RPMI8226 (cell line): ENCODE results near the gene LRRC56.

ENCODE experiments used
- DNase-seq: peaks from one replicate; pipeline ENCODE4 v3.0.0-alpha.2; 2015

Gene LRRC56

GRCh38 chr11:541433-541885 lies 4.1 kb downstream of the LRRC56 start:
- DNase-seq, result no peak

DNA sequence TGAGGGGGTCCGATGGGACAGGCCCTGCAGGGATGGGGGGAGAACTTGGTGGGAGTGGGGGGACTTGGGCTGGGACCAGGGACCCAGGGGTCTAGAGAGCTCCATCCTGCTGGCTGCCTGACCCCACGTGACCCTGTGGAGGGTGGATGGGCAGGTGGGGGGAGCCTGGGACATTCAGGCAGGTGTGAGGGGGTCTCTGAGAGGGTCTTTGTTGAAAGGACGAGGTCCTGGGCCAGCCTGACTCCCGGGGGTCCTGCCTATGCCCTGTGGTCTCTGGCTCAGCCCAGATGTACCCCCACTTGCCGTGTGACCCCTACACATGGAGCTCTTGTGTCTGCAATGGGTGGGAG lies 7.5 kb downstream of the LRRC56 start:
- DNase-seq, result no peak

- no peak for DNase-seq
Observed at GRCh38 chr11:545171-545570, 7.8 kb downstream of the LRRC56 start.

GRCh38 chr11:548700-549603 lies 11.6 kb downstream of the LRRC56 start:
- DNase-seq, result no peak

GRCh38 chr11:550021-550745 lies 12.9 kb downstream of the LRRC56 start:
- no peak for DNase-seq

DNA sequence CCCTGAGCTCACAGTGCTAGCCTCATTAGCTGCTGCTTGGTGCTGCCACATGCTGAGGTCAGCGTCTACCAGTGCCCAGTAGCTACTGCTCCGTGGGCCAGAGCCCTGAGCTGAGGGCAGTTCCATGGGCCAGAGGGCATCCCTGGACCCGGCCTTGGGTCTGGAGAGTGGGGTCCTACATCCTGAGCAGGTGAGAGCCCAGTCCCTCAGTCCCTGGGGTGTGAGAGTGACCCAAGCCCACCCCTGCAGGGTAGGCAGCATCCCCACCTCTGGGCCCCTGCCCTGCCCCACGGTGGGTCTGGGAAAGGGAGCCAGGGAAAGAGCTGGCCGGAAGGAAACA lies 13.4 kb downstream of the LRRC56 start:
- no peak for DNase-seq

DNA sequence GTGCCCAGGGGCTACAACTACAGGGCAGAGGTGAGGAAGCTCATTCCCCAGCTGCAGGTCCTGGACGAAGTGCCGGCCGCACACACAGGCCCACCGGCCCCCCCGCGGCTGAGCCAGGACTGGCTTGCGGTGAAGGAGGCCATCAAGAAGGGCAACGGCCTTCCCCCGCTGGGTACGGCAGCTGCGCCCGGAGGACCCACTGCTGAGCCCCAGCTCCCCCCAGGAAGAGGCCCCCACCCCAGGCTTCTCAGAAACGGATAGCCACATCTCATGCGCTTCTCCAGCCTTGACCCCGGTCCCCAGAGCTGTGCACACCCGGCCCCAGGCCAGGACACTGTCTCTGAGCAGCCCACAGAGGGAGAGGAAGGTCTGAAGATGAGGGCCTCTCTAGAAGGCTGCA lies 13.8 kb downstream of the LRRC56 start:
- no peak for DNase-seq

- DNase-seq, result no peak
Observed at GRCh38 chr11:551596-551995, 14.3 kb downstream of the LRRC56 start.

DNA sequence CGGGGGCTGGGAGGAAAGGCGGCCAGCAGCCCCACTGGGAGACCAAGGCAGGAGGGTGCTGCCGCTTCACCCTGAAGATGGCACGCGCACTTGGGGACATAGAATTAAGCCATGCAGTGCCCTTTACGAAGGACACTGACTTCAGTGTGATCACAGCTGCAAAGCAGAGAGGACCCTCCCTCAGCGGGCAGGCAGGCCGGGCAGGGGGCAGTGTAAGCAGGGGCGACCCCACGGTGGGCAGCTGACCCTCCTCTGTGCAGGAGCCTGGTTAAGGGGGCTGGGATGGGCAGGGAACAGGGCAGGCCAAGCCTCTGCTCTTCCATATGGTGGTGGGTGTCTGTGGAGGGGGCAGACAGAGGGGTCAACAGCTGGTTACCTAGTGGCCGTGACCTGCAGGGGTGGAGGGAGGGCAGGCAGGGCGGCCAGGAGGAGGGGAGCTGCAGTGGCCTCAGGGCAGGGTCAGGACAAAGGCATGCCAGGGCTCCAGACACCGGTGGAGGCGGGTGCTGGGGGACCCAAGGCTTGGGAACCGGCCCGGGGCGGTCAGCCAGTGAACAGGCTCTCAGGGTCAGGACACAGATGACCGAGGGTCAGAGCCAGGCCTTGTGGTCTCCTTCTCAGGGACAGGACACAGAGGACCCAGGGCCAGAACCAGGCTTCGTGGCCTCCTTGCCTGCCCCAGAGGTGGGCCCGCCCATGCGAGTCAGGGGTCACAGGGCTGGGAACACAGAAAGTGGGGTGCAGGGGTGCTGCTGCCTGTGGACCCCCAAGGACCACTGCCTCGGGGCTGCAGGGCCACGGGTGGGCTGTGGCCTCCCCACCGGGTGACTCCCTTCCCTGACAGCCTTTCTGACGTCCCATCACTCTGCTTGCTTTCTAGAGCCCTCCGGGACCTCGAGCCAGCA lies 16.0 kb downstream of the LRRC56 start:
- no peak for DNase-seq

DNA sequence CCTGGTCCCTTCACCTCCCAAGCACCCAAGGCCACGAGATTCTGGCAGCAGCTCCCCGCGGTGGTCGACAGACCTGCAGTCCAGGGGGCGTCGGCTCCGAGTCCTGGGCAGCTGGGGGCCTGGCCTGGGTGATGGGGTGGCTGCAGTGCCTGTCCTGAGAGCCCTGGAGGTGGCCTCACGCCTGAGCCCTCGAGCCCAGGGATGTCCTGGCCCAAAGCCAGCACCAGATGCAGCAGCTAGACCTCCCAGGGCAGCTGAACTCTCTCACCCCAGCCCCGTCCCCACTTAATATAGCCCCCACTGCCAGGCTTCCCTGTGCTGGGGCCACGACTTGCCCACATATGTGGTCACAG lies 16.6 kb downstream of the LRRC56 start:
- no peak for DNase-seq

DNA sequence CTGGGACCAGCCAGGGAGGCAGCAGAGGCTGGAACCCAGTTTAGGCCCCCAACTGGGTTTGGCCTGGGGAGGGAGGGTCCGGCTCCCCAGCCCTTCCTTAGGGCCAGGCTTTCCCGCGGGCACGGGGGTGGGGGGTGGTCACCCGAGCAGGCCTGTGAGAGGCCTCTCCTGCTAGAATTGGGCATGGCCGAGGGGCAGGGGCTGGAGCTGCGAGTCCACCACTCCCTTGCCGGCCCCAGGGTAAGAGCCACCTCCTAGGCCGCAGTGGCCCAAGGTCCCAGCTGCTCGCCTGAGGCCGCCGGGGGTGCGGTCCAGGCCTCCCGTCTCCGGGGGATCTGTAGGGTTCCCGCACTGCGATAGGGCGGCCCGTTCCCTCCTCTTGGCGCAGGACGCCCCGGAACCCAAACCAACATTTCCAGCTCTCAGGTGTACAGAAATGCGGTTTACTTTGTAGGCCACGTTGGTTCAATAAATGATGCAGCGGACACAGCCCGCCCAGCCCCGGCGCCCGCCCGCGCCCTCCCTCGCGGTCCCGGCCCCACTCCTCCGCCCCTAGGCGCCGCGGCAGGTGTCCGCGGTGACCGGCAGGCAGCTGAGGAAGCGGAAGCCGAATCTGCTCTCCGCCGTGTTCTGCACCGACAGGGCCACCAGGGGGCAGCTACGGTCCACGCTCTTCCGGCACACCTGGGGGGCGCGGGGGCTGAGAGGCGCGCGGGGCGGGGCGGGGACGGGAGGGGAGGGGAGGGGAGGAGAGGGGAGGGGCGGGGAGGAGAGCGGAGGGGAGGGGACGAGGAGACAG lies 17.3 kb downstream of the LRRC56 start:
- DNase-seq, result peak; percentile 84

DNA sequence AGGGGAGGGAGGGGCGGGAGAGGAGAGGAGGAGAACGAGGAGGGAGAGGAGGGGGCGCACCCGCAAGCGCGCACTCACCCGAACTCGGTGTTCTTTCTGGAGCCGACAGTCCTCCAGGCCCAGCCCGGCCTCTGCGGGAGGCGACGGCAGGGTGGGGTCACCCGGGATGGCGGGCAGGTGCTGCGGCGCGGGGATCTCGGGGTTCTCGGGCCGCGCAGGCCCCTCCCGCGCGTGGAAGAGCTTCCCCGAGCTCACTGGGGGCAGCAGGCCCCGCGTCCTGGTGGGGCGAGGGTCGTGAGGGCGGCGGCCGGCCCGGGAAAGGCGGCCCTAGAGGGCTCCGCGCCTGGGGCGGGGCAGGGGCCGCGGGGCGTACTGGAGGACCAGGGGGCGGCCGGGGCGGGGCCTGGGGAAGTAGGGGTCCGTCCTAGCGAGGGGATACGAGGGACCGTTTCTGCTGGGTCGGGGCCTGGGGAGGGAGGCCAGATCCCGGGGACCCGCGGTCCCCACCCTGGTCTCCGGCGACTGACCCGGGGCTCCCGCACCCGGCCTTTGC lies 18.0 kb downstream of the LRRC56 start:
- no peak for DNase-seq

- DNase-seq, result peak; percentile 52
Observed at GRCh38 chr11:555780-556661, 18.7 kb downstream of the LRRC56 start.

GRCh38 chr11:556662-557256 lies 19.4 kb downstream of the LRRC56 start:
- no peak for DNase-seq

DNA sequence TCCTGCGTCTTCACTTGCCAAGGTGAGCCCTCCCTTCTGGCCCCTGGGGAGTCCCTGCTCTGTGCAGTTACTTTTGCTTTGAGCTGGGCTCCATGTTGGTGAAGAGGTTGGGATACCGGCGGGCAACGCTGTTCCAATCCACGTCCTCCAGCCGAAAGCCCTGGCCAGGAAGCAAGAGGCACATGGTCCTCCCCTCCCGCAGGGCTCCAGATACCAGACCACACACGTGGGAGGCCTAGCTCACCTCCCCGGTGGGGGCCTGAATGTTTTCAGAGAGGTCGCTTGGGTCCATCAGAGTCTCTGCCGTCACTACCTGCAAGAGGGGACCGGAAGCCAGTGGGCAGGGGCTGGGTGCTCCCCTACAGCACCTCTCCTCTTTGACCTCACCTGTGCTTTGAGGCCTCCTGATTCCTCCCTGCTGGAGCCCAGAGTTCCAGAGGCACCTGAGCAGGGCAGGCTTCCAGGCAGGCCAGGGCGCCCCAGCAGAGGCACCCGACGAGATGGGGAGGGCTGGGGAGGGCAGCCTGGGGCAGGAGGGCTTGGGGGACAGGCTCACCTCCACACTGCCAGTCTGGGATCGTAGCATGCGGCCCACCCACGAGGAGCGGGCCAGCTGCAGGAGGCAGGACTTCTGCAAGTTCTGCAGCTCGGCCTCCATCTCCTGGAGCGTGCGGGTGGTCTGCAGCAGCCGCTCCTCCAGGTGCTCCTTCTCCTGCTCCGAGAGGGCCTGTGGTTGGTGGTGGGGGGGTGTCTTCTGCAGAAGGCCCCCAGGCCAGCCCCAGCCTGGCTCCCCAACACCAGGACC lies 20.2 kb downstream of the LRRC56 start:
- no peak for DNase-seq

DNA sequence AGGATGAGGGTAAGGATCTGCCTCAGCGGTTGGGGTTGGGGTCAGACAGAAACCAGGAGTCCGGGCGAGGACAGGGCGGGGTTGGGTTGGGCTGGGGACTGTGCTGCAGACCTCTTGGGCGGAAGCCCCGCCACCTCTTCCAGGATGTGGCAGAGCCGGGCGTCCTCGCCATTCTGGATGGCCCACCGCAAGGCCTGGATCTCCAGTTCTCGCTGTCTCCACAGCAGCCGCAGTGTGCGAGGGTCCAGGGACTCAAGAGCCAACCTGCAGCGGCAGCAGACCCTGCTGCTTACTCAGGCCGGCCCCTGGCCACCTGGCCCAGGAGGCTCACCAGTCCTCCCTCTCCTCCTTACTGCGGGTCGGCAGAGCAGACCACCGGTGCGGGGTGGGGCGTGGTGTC lies 21.2 kb downstream of the LRRC56 start:
- DNase-seq, result no peak

DNA sequence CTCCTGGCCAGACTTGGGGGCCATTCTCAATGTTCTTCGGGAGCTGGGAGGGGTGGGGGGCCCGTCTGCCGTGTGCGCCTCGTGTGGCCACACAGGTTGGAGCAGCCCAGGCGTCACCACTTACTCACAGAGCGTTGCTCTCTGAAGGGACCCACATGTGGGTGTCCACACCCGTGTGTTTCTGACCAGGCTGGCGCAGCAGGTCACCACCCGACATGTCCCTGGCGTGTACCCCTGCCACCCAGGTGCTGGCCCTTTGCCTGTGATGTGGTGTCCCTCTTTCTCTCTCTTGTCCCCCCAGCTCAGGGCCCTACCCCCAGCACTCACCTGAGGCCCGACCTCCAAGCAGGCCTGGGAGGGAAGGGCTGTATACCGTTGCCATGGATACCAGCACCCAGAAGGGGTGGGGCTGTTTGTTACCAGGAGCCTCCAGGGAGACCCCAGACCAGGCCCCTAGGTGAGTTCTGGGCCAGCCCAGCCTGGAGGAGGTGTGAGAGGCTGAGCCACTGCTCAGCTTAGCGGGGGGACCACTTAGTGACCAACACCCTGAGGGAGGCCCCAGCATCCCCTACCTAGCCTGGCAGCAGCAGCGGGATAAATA lies 21.8 kb downstream of the LRRC56 start:
- DNase-seq, result no peak

DNA sequence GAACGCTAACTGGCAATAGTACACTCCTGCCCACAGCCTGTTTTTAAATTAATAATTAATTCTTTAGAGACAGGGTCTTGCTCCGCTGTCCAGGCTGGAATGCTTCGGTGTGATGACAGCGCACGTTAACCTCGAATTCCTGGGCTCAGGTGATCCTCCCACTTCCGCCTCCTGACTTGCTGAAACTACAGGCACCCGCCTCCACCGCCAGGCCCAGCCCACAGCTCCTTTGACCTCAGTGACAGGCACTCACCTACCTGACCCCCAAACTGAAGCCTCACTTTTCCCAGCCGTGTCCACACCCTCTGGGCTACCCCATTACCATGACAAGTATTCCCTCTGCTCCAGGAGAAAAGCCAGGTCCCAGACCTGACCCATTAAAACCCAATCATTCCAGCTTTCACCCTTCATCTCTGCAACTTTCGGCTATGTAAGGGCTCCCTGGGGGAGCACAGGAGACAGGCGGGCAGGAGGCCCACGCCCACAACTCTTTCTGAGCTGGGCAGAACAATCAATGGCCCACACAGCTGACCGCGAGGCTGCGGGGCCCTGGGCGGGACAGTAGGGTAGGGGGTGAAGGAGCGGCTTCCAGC lies 22.5 kb downstream of the LRRC56 start:
- DNase-seq, result no peak
